Aortic smooth muscle cell (primary cell): Measurements from ENCODE around the gene PTGFRN. TPM values are rescaled to one million over a fixed set of nuclear protein-coding genes. Genes with fewer than 3 reads are reported as not detected.

ENCODE experiments used
- total RNA-seq: library from RNA; depleted of rRNA; stranded (reverse); fragments of >200 nt; gene quantifications from 2 replicates; pipeline ENCODE4 v1.2.3, GENCODE V29; 2014

Gene PTGFRN
- 94.3 and 96.2 TPM in 2 replicates for total RNA-seq

DNA sequence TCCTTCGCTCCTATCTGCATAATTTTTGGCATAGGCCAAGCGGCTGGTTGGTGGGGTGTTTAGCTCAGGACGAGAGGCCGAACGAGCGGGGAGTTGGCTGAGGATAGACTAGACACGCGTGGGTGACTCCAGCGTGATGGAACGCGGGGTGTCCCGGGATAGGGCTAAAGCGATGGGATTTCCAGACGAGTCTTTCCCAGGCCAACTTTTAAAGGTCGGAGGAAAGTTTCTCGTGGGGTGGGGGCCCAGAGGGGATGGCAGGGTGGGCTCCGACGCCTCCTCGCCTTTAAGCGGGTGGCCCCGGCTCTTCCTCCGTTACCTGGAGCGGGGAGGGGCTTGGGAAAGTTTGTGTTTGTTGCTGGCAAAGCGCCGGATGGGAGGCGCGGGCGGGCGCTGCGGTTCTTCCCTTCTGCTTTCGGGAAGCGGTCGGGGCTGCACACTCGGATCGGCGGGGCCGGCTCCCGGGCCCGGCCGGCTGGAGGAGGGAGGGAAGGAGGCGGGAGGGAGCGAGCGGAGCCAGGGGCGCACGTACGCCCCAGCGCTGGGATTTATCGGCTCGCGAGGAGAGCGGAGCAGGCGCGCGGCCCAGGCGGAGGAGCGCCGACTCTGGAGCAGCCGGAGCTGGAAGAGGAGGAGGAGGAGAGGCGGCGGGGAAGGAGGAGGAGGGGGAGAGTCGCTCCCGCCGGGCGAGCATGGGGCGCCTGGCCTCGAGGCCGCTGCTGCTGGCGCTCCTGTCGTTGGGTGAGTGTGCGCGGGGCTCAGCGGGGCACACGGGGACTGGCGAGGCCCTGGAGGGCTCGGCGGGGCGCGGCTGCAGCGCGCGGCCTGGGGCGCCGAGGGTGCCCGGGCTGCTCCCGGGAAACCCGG, at the start of gene PTGFRN:
PTGFRN (plus strand) TSS at position 405 of the 867 bp plus-strand sequence; CDS start at position 693, 288 bp downstream.

GRCh38 chr1:117001254-117001927, 91.7 kb downstream of the PTGFRN start, which contains the start of gene CD101:
CD101 (plus strand) TSS chr1:117001760; CDS start chr1:117001818, 58 bp downstream.

Other genes with a start within 250 kb of the PTGFRN start
- 0.25 and 0.53 TPM in 2 replicates for gene IGSF3, start 242.2 kb upstream of the PTGFRN start, total RNA-seq
- not detected in 2 replicates for gene CD2, start 155.5 kb upstream of the PTGFRN start, total RNA-seq
- 0.26 and 0.31 TPM in 2 replicates for gene CD101, start 91.8 kb downstream of the PTGFRN start, total RNA-seq
- gene TTF2, start 150.4 kb downstream of the PTGFRN start, total RNA-seq, result 8.4 and 13.6 TPM in 2 replicates
- 1.2 and 2.2 TPM in 2 replicates for gene TRIM45, start 211.8 kb downstream of the PTGFRN start, total RNA-seq